ENCODE data around the gene QSOX2. TPM values are rescaled to one million over a fixed set of nuclear protein-coding genes. Genes with fewer than 3 reads are reported as not detected.

QSOX2 gene
- total RNA-seq, 1 donor from 2014 or later, result 23.6 TPM

GRCh38 chr9:136204838-136205706, 40.5 kb downstream of the QSOX2 start, which contains the start of gene LHX3:
Gene LHX3, minus strand, starts transcription at chr9:136205128. Its CDS starts 116 bp downstream, at chr9:136205012.
- Mint-ChIP-seq H3K4me1 (ENCODE audit: unreplicated experiment) (no peaks in the 10 kb centered on the region), H3K36me3 (no peaks in the 10 kb centered on the region), H3K9me3 (no peaks in the 10 kb centered on the region), H3K27ac (no peak within 1 kb of the TSS), H3K4me3 (no peak within 1 kb of the TSS), H3K27me3 (peaks cover 42% of the 10 kb centered on the region)
- no peak for DNase-seq (ENCODE audit: extremely low spot score, unreplicated experiment)
- TF ChIP-seq, protein P1, sequence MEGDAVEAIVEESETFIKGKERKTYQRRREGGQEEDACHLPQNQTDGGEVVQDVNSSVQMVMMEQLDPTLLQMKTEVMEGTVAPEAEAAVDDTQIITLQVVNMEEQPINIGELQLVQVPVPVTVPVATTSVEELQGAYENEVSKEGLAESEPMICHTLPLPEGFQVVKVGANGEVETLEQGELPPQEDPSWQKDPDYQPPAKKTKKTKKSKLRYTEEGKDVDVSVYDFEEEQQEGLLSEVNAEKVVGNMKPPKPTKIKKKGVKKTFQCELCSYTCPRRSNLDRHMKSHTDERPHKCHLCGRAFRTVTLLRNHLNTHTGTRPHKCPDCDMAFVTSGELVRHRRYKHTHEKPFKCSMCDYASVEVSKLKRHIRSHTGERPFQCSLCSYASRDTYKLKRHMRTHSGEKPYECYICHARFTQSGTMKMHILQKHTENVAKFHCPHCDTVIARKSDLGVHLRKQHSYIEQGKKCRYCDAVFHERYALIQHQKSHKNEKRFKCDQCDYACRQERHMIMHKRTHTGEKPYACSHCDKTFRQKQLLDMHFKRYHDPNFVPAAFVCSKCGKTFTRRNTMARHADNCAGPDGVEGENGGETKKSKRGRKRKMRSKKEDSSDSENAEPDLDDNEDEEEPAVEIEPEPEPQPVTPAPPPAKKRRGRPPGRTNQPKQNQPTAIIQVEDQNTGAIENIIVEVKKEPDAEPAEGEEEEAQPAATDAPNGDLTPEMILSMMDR (conservative IDR thresholded peaks at IDR 0.05), result no peak

DNA sequence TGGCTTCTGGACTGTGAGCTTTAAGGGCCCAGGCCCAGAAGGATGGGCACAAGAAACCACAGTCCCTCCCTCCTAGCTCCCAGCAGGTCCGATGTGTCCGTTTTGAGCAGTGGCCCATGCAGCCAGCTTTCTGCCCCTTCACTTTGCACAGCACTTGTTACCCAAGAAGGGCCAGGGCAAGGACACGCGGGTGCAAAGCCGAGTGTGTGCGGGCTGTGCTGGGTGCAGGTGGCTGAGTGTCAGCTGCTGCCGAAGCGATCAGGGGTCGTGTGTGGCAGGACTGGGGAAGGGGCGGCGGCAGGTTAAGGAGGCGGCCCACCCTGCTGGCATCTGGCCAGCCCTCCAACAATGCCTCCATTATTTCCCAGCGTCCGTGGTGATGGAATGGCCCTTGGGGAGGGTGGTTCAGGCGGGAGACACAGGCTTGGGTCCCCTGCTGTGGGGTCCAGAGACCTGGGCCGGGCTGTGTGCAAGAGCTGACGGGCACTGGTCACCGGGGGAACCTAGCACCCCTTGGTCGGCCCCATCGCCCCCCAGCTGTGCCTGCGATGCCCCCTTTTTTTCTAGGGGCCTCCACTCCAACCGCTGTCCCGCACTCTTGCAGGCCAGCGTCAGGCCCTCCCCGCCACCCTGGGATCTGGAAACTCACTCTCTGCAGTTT, 41.3 kb downstream of the QSOX2 start:
- DNase-seq (ENCODE audit: extremely low spot score, unreplicated experiment), result no peak
- H3K4me3 Mint-ChIP-seq, result no peak overlapping the region
- TF ChIP-seq, protein P1 (conservative IDR thresholded peaks at IDR 0.05), result no peak
- H3K9me3 Mint-ChIP-seq, result no peaks in the 10 kb centered on the region
- peaks cover 47% of the 10 kb centered on the region for H3K27me3 Mint-ChIP-seq
- H3K27ac Mint-ChIP-seq, result no peak overlapping the region
- no peaks in the 10 kb centered on the region for H3K36me3 Mint-ChIP-seq
- no peaks in the 10 kb centered on the region for H3K4me1 Mint-ChIP-seq (ENCODE audit: unreplicated experiment)

- H3K4me3 Mint-ChIP-seq, result no peak overlapping the region
- no peak for DNase-seq (ENCODE audit: extremely low spot score, unreplicated experiment)
- peaks cover 48% of the 10 kb centered on the region for H3K27me3 Mint-ChIP-seq
- H3K4me1 Mint-ChIP-seq (ENCODE audit: unreplicated experiment), result no peaks in the 10 kb centered on the region
- TF ChIP-seq, protein P1 (conservative IDR thresholded peaks at IDR 0.05), result no peak
- no peak overlapping the region for H3K27ac Mint-ChIP-seq
- H3K36me3 Mint-ChIP-seq, result no peaks in the 10 kb centered on the region
- H3K9me3 Mint-ChIP-seq, result no peaks in the 10 kb centered on the region
These were observed 42.0 kb downstream of the QSOX2 start for GRCh38 chr9:136203408-136204144.

- H3K27ac Mint-ChIP-seq, result no peak overlapping the region
These were observed 42.9 kb downstream of the QSOX2 start for GRCh38 chr9:136202454-136203407.

More at GRCh38 chr9:136202454-136203407, 42.9 kb downstream of the QSOX2 start:
- no peaks in the 10 kb centered on the region for H3K9me3 Mint-ChIP-seq
- H3K4me3 Mint-ChIP-seq, result no peak overlapping the region
- peaks cover 57% of the 10 kb centered on the region for H3K27me3 Mint-ChIP-seq
- TF ChIP-seq, protein P1 (conservative IDR thresholded peaks at IDR 0.05), result no peak
- DNase-seq (ENCODE audit: extremely low spot score, unreplicated experiment), result no peak
- no peaks in the 10 kb centered on the region for H3K36me3 Mint-ChIP-seq
- H3K4me1 Mint-ChIP-seq (ENCODE audit: unreplicated experiment), result no peaks in the 10 kb centered on the region

Measured in type B pancreatic cell (in vitro differentiated cells).